Type B pancreatic cell (in vitro differentiated cells): Measurements from ENCODE around the gene PKN2. TPM values are rescaled to one million over a fixed set of nuclear protein-coding genes. Genes with fewer than 3 reads are reported as not detected.

Experiments used
- DNase-seq: peaks from one replicate; pipeline ENCODE4 v3.0.0; 2021; ENCODE audit warnings: mixed read lengths; ENCODE audit not compliant: unreplicated experiment; ENCODE audit errors: extremely low spot score
- H3K27ac Mint-ChIP-seq: 2 replicates; pipeline ENCODE4 v1.8.0; 2021; ENCODE audit warnings: mild to moderate bottlenecking, mixed read lengths
- H3K27me3 Mint-ChIP-seq: 2 replicates; pipeline ENCODE4 v1.8.0; 2021; ENCODE audit warnings: mixed read lengths
- H3K36me3 Mint-ChIP-seq: 2 replicates; pipeline ENCODE4 v1.8.0; 2021; ENCODE audit warnings: mixed read lengths
- H3K4me1 Mint-ChIP-seq: one replicate; pipeline ENCODE4 v1.8.0; 2021; ENCODE audit warnings: mixed read lengths; ENCODE audit not compliant: unreplicated experiment
- H3K4me3 Mint-ChIP-seq: 2 replicates; pipeline ENCODE4 v1.8.0; 2021; ENCODE audit warnings: mild to moderate bottlenecking, mixed read lengths
- H3K9me3 Mint-ChIP-seq: 2 replicates; pipeline ENCODE4 v1.8.0; 2021; ENCODE audit warnings: mixed read lengths
- CTCF ChIP-seq: fragments of 200-600 bp; sonication (generic); conservative IDR thresholded peaks from 2 replicates; pipeline ENCODE4 v1.5.0; 2021; ENCODE audit warnings: antibody characterized with exemption, mild to moderate bottlenecking
- total RNA-seq: library from RNA; stranded (reverse); gene quantifications from 2 replicates; pipeline ENCODE4 v1.2.1, GENCODE V29; 2021; ENCODE audit warnings: low replicate concordance

Gene PKN2
- total RNA-seq, 1 donor from 2014 or later = 56.0 TPM

GRCh38 chr1:88661951-88662699 lies 21.9 kb upstream of the PKN2 start:
- DNase-seq = no peak
- H3K4me1 Mint-ChIP-seq = peaks cover 4% of the 10 kb centered on the region
- H3K36me3 Mint-ChIP-seq = no peaks in the 10 kb centered on the region
- TF ChIP-seq CTCF = no peak
- H3K9me3 Mint-ChIP-seq = no peaks in the 10 kb centered on the region
- H3K4me3 Mint-ChIP-seq = no peak overlapping the region
- no peak overlapping the region for H3K27ac Mint-ChIP-seq
- H3K27me3 Mint-ChIP-seq = no peaks in the 10 kb centered on the region

GRCh38 chr1:88662723-88663122 lies 21.4 kb upstream of the PKN2 start:
- Mint-ChIP-seq H3K36me3 (no peaks in the 10 kb centered on the region), H3K4me3 (no peak overlapping the region), H3K27ac (no peak overlapping the region), H3K9me3 (no peaks in the 10 kb centered on the region), H3K27me3 (no peaks in the 10 kb centered on the region), H3K4me1 (peaks cover 4% of the 10 kb centered on the region)
- DNase-seq = no peak
- TF ChIP-seq CTCF = no peak

GRCh38 chr1:88668405-88668804 lies 15.7 kb upstream of the PKN2 start:
- H3K9me3 Mint-ChIP-seq = no peaks in the 10 kb centered on the region
- H3K4me1 Mint-ChIP-seq = no peaks in the 10 kb centered on the region
- H3K4me3 Mint-ChIP-seq = no peak overlapping the region
- DNase-seq = no peak
- no peaks in the 10 kb centered on the region for H3K36me3 Mint-ChIP-seq
- no peak overlapping the region for H3K27ac Mint-ChIP-seq
- H3K27me3 Mint-ChIP-seq = no peaks in the 10 kb centered on the region
- TF ChIP-seq CTCF = no peak

- Mint-ChIP-seq H3K27me3 (no peaks in the 10 kb centered on the region), H3K4me1 (no peaks in the 10 kb centered on the region), H3K9me3 (no peaks in the 10 kb centered on the region), H3K27ac (no peak overlapping the region), H3K36me3 (no peaks in the 10 kb centered on the region), H3K4me3 (no peak overlapping the region)
- no peak for TF ChIP-seq CTCF
- DNase-seq = no peak
These were observed 13.6 kb upstream of the PKN2 start for GRCh38 chr1:88670462-88670861.

GRCh38 chr1:88673446-88673845 lies 10.6 kb upstream of the PKN2 start:
- TF ChIP-seq CTCF = no peak
- Mint-ChIP-seq H3K4me1 (no peaks in the 10 kb centered on the region), H3K4me3 (no peak overlapping the region), H3K36me3 (no peaks in the 10 kb centered on the region), H3K27me3 (no peaks in the 10 kb centered on the region), H3K9me3 (no peaks in the 10 kb centered on the region), H3K27ac (no peak overlapping the region)
- DNase-seq = no peak

- Mint-ChIP-seq H3K9me3 (no peaks in the 10 kb centered on the region), H3K27ac (no peak overlapping the region), H3K27me3 (no peaks in the 10 kb centered on the region), H3K36me3 (no peaks in the 10 kb centered on the region), H3K4me1 (no peaks in the 10 kb centered on the region), H3K4me3 (no peak overlapping the region)
- no peak for DNase-seq
- no peak for TF ChIP-seq CTCF
These were observed 5.7 kb upstream of the PKN2 start for GRCh38 chr1:88678405-88678804.
